Memory B cell (primary cell): ENCODE measurements around the gene FAM186B.
A peak's percentile ranks its signal among the peaks of the same experiment; 100 is the strongest.

Experiments used
- ATAC-seq: fragments of 150-1000 bp; cut with Tn5 transposase; 2 replicates; pipeline ENCODE4 v1.10.0; 2021; ENCODE audit warnings: low read depth, mild to moderate bottlenecking, moderate library complexity
- DNase-seq, 2 donors: peaks; one replicate each; pipeline ENCODE4 v3.0.0; 2022; ENCODE audit warnings: low spot score in 2 of 2
- H3K27ac Mint-ChIP-seq: one replicate; pipeline ENCODE4 v1.8.0; 2022; ENCODE audit warnings: mild to moderate bottlenecking, moderate library complexity, mixed read lengths
- H3K27me3 Mint-ChIP-seq: one replicate; pipeline ENCODE4 v1.8.0; 2022; ENCODE audit warnings: mixed read lengths
- H3K36me3 Mint-ChIP-seq: one replicate; pipeline ENCODE4 v1.8.0; 2022; ENCODE audit warnings: mild to moderate bottlenecking, mixed read lengths
- H3K4me1 Mint-ChIP-seq: one replicate; pipeline ENCODE4 v1.8.0; 2022; ENCODE audit warnings: mixed read lengths
- H3K4me3 Mint-ChIP-seq: one replicate; pipeline ENCODE4 v1.8.0; 2022; ENCODE audit warnings: mild to moderate bottlenecking, moderate library complexity, mixed read lengths
- H3K9me3 Mint-ChIP-seq: one replicate; pipeline ENCODE4 v1.8.0; 2022; ENCODE audit warnings: mixed read lengths

FAM186B gene

GRCh38 chr12:49609059-49609874, 3.8 kb upstream of the FAM186B start:
- Mint-ChIP-seq H3K27ac (no peak overlapping the region), H3K27me3 (peaks cover 2% of the 10 kb centered on the region), H3K4me3 (no peak overlapping the region), H3K36me3 (peaks cover 2% of the 10 kb centered on the region), H3K4me1 (no peaks in the 10 kb centered on the region), H3K9me3 (no peaks in the 10 kb centered on the region)
- DNase-seq: no peak
- no peak for ATAC-seq

GRCh38 chr12:49604856-49605255, 583 bp downstream of the FAM186B start:
- H3K9me3 Mint-ChIP-seq: no peaks in the 10 kb centered on the region
- H3K4me1 Mint-ChIP-seq: no peaks in the 10 kb centered on the region
- DNase-seq: no peak
- no peak overlapping the region for H3K4me3 Mint-ChIP-seq
- ATAC-seq: no peak
- no peaks in the 10 kb centered on the region for H3K27me3 Mint-ChIP-seq
- no peak overlapping the region for H3K27ac Mint-ChIP-seq
- peaks cover 2% of the 10 kb centered on the region for H3K36me3 Mint-ChIP-seq

GRCh38 chr12:49603721-49604120, 1.7 kb downstream of the FAM186B start:
- DNase-seq (no peak), ATAC-seq (no peak)
- Mint-ChIP-seq H3K4me3 (no peak overlapping the region), H3K27me3 (no peaks in the 10 kb centered on the region), H3K4me1 (no peaks in the 10 kb centered on the region), H3K9me3 (no peaks in the 10 kb centered on the region), H3K36me3 (peaks cover 2% of the 10 kb centered on the region), H3K27ac (no peak overlapping the region)

- DNase-seq (no peak), ATAC-seq (no peak)
- Mint-ChIP-seq H3K4me1 (no peaks in the 10 kb centered on the region), H3K36me3 (no peaks in the 10 kb centered on the region), H3K4me3 (no peak overlapping the region), H3K27me3 (no peaks in the 10 kb centered on the region), H3K27ac (no peak overlapping the region), H3K9me3 (no peaks in the 10 kb centered on the region)
Observed at GRCh38 chr12:49599961-49600360, 5.5 kb downstream of the FAM186B start.

GRCh38 chr12:49598527-49598926, 6.9 kb downstream of the FAM186B start:
- no peak overlapping the region for H3K4me3 Mint-ChIP-seq
- H3K4me1 Mint-ChIP-seq: no peaks in the 10 kb centered on the region
- no peaks in the 10 kb centered on the region for H3K9me3 Mint-ChIP-seq
- no peaks in the 10 kb centered on the region for H3K27me3 Mint-ChIP-seq
- peak overlapping the region; percentile 49 for H3K27ac Mint-ChIP-seq
- no peaks in the 10 kb centered on the region for H3K36me3 Mint-ChIP-seq
- ATAC-seq (no peak), DNase-seq (no peak)

- DNase-seq: no peak
- Mint-ChIP-seq H3K9me3 (peaks cover 9% of the 10 kb centered on the region), H3K4me1 (peaks cover 2% of the 10 kb centered on the region), H3K27ac (no peak overlapping the region), H3K27me3 (no peaks in the 10 kb centered on the region), H3K4me3 (no peak overlapping the region), H3K36me3 (peaks cover 21% of the 10 kb centered on the region)
- no peak for ATAC-seq
Observed at GRCh38 chr12:49588721-49589516, 16.5 kb downstream of the FAM186B start.

GRCh38 chr12:49588281-49588680, 17.2 kb downstream of the FAM186B start:
- peaks cover 22% of the 10 kb centered on the region for H3K36me3 Mint-ChIP-seq
- no peak for DNase-seq
- no peak overlapping the region for H3K27ac Mint-ChIP-seq
- H3K9me3 Mint-ChIP-seq: peaks cover 9% of the 10 kb centered on the region
- H3K4me1 Mint-ChIP-seq: peaks cover 2% of the 10 kb centered on the region
- H3K4me3 Mint-ChIP-seq: no peak overlapping the region
- no peak for ATAC-seq
- H3K27me3 Mint-ChIP-seq: no peaks in the 10 kb centered on the region

GRCh38 chr12:49587174-49587908, 18.1 kb downstream of the FAM186B start:
- no peak overlapping the region for H3K4me3 Mint-ChIP-seq
- DNase-seq (no peak), ATAC-seq (no peak)
- no peak overlapping the region for H3K27ac Mint-ChIP-seq
- peaks cover 3% of the 10 kb centered on the region for H3K4me1 Mint-ChIP-seq
- peaks cover 9% of the 10 kb centered on the region for H3K9me3 Mint-ChIP-seq
- peaks cover 24% of the 10 kb centered on the region for H3K36me3 Mint-ChIP-seq
- H3K27me3 Mint-ChIP-seq: no peaks in the 10 kb centered on the region

- Mint-ChIP-seq H3K27ac (no peak overlapping the region), H3K4me3 (no peak overlapping the region), H3K4me1 (peaks cover 5% of the 10 kb centered on the region), H3K36me3 (peaks cover 19% of the 10 kb centered on the region), H3K9me3 (peaks cover 3% of the 10 kb centered on the region), H3K27me3 (no peaks in the 10 kb centered on the region)
- DNase-seq (no peak), ATAC-seq (no peak)
Observed at GRCh38 chr12:49585477-49586459, 19.7 kb downstream of the FAM186B start.

- H3K36me3 Mint-ChIP-seq: peaks cover 16% of the 10 kb centered on the region
- no peak overlapping the region for H3K27ac Mint-ChIP-seq
- DNase-seq (no peak), ATAC-seq (no peak)
- H3K4me1 Mint-ChIP-seq: peaks cover 10% of the 10 kb centered on the region
- no peaks in the 10 kb centered on the region for H3K9me3 Mint-ChIP-seq
- no peak overlapping the region for H3K4me3 Mint-ChIP-seq
- H3K27me3 Mint-ChIP-seq: no peaks in the 10 kb centered on the region
Observed at GRCh38 chr12:49584591-49584990, 20.8 kb downstream of the FAM186B start.

- Mint-ChIP-seq H3K4me3 (no peak overlapping the region), H3K9me3 (no peaks in the 10 kb centered on the region), H3K36me3 (peaks cover 18% of the 10 kb centered on the region), H3K27me3 (no peaks in the 10 kb centered on the region), H3K4me1 (peaks cover 12% of the 10 kb centered on the region), H3K27ac (no peak overlapping the region)
- ATAC-seq: no peak
- DNase-seq: no peak
Observed at GRCh38 chr12:49583366-49584094, 21.9 kb downstream of the FAM186B start.

GRCh38 chr12:49582850-49583249, 22.6 kb downstream of the FAM186B start:
- no peak for DNase-seq
- no peak overlapping the region for H3K27ac Mint-ChIP-seq
- no peaks in the 10 kb centered on the region for H3K27me3 Mint-ChIP-seq
- ATAC-seq: no peak
- H3K9me3 Mint-ChIP-seq: no peaks in the 10 kb centered on the region
- peaks cover 20% of the 10 kb centered on the region for H3K36me3 Mint-ChIP-seq
- H3K4me1 Mint-ChIP-seq: peaks cover 13% of the 10 kb centered on the region
- no peak overlapping the region for H3K4me3 Mint-ChIP-seq

GRCh38 chr12:49582201-49582600, 23.2 kb downstream of the FAM186B start:
- Mint-ChIP-seq H3K27me3 (no peaks in the 10 kb centered on the region), H3K27ac (no peak overlapping the region), H3K4me1 (peaks cover 16% of the 10 kb centered on the region), H3K4me3 (no peak overlapping the region), H3K9me3 (no peaks in the 10 kb centered on the region), H3K36me3 (peaks cover 23% of the 10 kb centered on the region)
- no peak for DNase-seq
- no peak for ATAC-seq
